ENCODE data around the gene RIGI. TPM values are rescaled to one million over a fixed set of nuclear protein-coding genes. Genes with fewer than 3 reads are reported as not detected.
A peak's percentile ranks its signal among the peaks of the same experiment; 100 is the strongest.

Gene RIGI
- polyA plus RNA-seq, 10 donors, result 3.7 to 10.0 (median 6.8) TPM

- DNase-seq, result no peak
These were observed 7.8 kb upstream of the RIGI start for GRCh38 chr9:32533816-32534215.

GRCh38 chr9:32533336-32533735, 7.3 kb upstream of the RIGI start:
- DNase-seq, result no peak

- no peak for DNase-seq
These were observed 682 bp upstream of the RIGI start for GRCh38 chr9:32526707-32527048.

GRCh38 chr9:32525709-32526030, 326 bp downstream of the RIGI start:
- DNase-seq, result peak in 1 of 3 donors; percentile 8

DNA sequence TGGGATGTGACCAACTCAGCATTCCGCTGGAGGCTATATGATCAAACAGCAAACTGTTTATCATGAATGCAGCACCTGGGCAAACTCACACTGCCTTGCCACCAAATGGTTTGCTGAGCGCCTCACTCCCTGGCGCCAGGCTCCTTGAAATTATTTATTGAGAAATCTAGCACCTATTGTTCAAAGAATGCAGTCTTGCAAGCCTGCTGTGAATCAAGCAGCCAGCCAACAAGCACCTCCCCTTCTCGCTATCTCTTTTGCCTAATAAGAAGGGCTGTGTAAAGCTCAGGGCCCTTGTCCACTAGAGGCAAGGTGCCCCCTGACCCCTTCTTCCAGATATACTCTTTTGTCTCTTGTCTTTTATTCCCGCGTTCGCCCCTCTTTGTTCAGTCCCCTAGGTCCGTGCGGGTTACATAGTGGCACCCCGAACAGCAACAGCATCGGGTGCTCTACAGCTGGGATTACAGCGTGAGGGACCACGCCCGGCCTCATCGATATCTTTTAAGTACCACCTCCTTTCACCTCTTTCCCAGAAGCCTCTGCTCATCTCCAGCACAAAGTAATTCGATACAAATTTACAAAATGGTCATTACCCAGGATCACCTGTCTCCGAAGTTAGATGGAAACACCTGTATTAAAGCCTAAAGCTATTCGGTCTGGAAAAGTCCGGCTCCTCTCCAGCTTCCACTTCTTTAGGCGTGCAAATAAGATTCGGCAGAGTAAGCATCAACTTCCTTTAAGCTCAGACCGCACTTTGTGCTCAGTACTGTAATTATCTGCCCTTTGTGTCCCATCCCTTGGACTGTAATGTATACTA, 896 bp downstream of the RIGI start:
- peak in 2 of 3 donors; percentile 31 to 55 for DNase-seq

GRCh38 chr9:32524558-32524891, 1.5 kb downstream of the RIGI start:
- peak in 1 of 3 donors; percentile 2 for DNase-seq

DNA sequence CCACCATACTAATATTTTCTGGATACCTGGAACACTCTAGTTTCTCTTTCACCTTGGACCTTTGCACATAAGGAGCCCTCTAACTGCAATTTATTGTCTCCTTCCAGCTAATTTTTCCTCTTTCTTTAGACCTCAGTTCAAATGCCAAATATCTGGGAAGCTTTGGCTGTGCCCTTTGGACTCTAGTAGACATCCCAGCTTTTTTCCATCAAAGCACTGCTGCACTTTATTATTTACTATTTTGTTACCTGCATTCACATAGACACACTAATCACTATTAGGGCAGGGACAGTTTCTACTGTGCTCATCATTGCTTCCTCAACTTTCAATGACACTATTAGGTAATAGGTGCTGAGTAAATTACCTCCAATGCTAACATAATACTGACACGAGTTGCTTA, 2.1 kb downstream of the RIGI start:
- no peak for DNase-seq

- DNase-seq, result no peak
These were observed 7.7 kb downstream of the RIGI start for GRCh38 chr9:32518276-32518675.

DNA sequence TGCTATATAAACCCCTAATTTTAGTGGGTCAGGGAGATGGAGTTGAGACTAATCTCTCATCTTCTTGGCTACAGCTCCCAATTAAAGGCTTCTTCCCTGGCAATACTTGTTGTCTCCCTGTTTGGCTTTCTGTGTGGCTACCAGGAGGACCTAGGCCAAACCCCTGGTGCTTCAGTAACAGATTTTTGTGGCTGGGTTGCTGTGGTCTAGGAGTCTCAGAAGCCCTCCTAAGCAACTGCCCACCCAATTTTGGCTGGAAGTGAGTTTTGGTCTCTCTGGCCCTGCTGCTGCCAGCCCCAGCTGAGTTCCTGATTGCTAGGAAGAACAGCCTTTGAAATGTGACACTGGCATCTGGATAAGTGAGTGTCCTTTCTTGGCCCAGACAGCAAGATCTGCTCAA, 9.8 kb downstream of the RIGI start:
- DNase-seq, result no peak

DNA sequence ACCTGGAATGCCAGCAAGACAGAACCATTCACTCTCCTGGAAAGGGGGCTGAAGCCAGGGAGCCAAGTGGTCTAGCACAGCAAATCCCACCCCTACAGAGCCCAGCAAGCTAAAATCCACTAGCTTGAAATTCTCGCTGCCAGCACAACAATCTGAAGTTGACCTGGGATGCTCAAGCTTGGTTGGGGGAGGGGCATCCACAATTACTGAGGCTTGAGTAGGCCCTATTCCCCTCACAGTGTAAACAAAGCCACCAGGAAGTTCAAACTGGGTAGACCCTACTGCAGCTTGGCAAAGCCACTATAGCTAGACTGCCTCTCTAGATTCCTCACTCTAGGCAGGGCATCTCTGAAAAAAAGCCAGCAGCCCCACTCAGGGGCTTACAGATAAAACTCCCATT, 17.3 kb downstream of the RIGI start:
- DNase-seq, result no peak

- no peak for DNase-seq
These were observed 23.0 kb downstream of the RIGI start for GRCh38 chr9:32503008-32503407.

DNA sequence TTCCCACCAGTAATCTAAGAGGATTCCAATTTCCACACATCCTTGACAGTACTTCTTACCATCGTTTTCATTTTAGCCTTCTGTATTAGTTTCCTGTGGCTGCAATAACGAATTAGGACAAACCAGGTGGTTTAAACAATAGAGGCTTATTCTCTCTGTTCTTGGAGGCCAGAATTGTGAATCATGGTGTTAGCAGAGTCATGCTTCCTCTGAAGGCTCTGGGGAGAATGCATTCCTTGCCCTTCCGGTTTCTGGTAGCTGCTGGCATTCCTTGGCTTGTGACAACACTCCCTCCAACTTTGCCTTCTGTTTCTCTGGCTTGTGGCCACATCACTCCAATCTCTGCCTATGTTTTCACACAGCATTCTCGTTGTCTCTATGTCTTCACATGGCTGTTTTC, 23.5 kb downstream of the RIGI start:
- DNase-seq, result peak in 1 of 3 donors; percentile 6

DNA sequence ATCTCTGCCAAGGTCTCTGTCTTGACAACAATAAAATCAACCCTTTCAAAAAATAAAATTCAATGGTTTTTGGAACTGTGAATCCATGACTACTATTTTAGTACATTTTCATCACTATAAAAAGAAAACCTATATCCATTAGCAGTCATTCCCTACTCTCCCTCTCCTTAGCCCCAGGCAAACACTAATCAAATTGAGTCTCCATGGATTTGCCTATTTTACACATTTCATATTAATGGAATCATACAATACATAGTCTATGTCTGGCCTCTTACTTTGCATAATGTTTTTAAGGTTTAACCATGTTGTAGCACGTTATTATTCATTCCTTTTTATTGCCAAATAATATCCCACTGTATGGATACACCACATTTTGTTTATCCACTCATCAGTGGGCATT, 24.1 kb downstream of the RIGI start:
- no peak for DNase-seq

DNA sequence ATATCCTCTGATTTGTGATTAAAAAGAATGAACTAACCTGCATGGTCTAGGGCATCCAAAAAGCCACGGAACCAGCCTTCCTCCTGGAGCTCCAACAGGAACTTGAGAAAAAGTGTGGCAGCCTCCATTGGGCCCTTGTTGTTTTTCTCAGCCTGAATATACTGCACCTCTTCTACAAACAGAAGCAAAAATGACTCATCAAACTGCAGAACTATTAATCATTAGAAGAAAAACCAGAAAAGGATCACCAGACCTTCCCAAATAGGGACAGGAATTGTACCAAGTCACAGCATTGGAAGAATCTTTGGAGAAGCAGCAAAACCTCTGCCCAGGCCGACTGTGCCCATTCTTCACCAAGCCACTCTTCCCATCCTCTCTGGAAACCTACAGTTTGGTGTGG, 25.2 kb downstream of the RIGI start:
- DNase-seq, result no peak

- no peak for DNase-seq
These were observed 28.1 kb downstream of the RIGI start for GRCh38 chr9:32497921-32498320.

DNA sequence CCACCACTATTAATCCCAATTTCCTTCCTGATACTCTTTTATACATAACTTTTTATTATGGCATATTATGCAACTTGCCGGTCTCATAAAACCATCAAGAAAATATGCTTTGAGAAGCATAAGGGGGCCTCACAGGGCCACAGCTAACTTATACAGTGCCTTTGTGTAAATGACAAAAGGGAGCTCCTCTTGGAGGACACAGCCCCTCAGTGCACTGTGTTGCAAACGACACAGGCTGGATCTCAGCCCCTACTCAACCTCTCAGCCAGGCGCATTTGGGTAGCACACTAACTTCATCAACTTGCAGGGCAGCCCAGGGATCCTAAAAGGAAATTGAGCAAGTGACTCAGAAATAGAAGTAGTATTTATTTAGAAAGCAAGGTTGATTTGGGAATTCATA, 35.4 kb downstream of the RIGI start:
- no peak for DNase-seq

GRCh38 chr9:32487981-32488380, 38.0 kb downstream of the RIGI start:
- peak in 1 of 3 donors; percentile 15 for DNase-seq

- DNase-seq, result no peak
These were observed 39.0 kb downstream of the RIGI start for GRCh38 chr9:32486839-32487562.

DNA sequence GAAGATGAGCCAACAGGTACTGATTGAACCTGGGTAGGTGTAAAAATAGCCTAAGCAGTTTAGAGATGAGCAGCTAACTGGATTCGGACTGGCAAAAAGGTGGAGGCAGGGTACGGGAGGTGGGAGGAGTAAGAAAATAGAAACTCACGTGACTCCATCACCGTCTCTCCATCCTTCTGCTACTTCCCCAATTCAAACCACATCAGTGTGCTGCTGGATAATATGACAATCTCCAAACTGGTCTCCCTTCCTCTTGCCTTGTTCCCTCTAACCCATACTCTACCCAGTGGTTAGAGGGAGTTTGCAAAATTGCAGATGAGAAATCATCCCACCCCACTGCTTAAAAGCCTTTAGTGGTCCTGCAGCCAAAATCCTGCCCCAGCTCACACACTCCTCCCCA, 42.7 kb downstream of the RIGI start:
- DNase-seq, result no peak

All from muscle of back (tissue), 11 donors.